Body of pancreas (tissue), 4 donors: ENCODE data around the gene WDR77. TPM values are rescaled to one million over a fixed set of nuclear protein-coding genes. Genes with fewer than 3 reads are reported as not detected.

Experiments used
- ATAC-seq: fragments of 150-250 bp; one replicate; pipeline ENCODE4 v1.9.1; 2016
- DNase-seq, 4 donors: peaks; one replicate each; pipeline ENCODE4 v3.0.0-alpha.2; 2019
- H3K27ac ChIP-seq, 4 donors: fragments of 200-600 bp; sonication (generic); 1 replicate in 3 of 4; 2 replicates in 1 of 4; pipeline versions ENCODE4 v1.5.1 to v1.6.1; 2016 to 2019; ENCODE audit warnings: mild to moderate bottlenecking in 1 of 4, mixed read lengths in 1 of 4, moderate library complexity in 1 of 4
- H3K27me3 ChIP-seq, 2 donors: fragments of 200-600 bp; sonication (generic); one replicate each; pipeline ENCODE4 v1.6.0; 2016; ENCODE audit warnings: mild to moderate bottlenecking in 1 of 2
- H3K36me3 ChIP-seq, 2 donors: fragments of 200-600 bp; sonication (generic); replicated peaks in 1 of 2; 2 replicates each; pipeline ENCODE4 v1.5.1; 2016; ENCODE audit warnings: low read depth in 2 of 2; ENCODE audit not compliant: insufficient read depth in 1 of 2
- H3K4me1 ChIP-seq: fragments of 200-600 bp; sonication (generic); one replicate; pipeline ENCODE4 v1.6.0; 2016
- H3K4me3 ChIP-seq, 2 donors: fragments of 200-600 bp; sonication (generic); 1 replicate in 1 of 2; 2 replicates in 1 of 2; pipeline ENCODE4 v1.5.1; 2016 to 2019
- H3K9me3 ChIP-seq, 3 donors: fragments of 200-600 bp; sonication (generic); 1 replicate in 2 of 3; 2 replicates in 1 of 3; pipeline ENCODE4 v1.5.1; 2016
- CTCF ChIP-seq, 7 experiments: fragments of 450-650 bp in 4 of 7; fragments of 200-600 bp in 3 of 7; sonication (generic) in 3 of 7; IDR thresholded peaks; one replicate each; pipeline ENCODE4 v1.5.1; 2016 to 2019; ENCODE audit warnings: antibody characterized with exemption in 7 of 7
- POLR2A ChIP-seq, 3 donors: fragments of 450-650 bp; IDR thresholded peaks; one replicate each; pipeline ENCODE4 v1.6.1; 2016; ENCODE audit warnings: antibody characterized with exemption in 3 of 3, mild to moderate bottlenecking in 2 of 3
- WGBS, 2 donors: methylation state at CpG; one replicate each; pipeline ENCODE4 v1.1.5; 2017; 5-methylcytosine and 5-hydroxymethylcytosine counted together
- intact Hi-C: fragments of 100-400 bp; cut with DNase I; formaldehyde crosslinking; loops from one replicate; pipeline ENCODE4 v1.15.1; 2023
- total RNA-seq, 2 donors: library from RNA; depleted of rRNA; stranded (reverse); fragments of >200 nt; gene quantifications; one replicate each; pipeline ENCODE4 v1.1.0, GENCODE V29; 2016

Gene WDR77
- total RNA-seq, 2 donors from 2014 or later: 14.8 to 18.2 TPM

GRCh38 chr1:111474106-111474505, 25.1 kb upstream of the WDR77 start:
- no peaks in the 10 kb centered on the region for H3K27me3 ChIP-seq
- DNase-seq (no peak), ATAC-seq (no peak)
- no peaks in the 10 kb centered on the region for H3K4me1 ChIP-seq
- H3K9me3 ChIP-seq: no peaks in the 10 kb centered on the region
- H3K4me3 ChIP-seq: no peak overlapping the region
- H3K36me3 ChIP-seq: no peaks in the 10 kb centered on the region
- intact Hi-C loops: no loop called here
- TF ChIP-seq POLR2A (IDR thresholded peaks at IDR 0.05): peak in 1 of 3 donors; percentile 2
- TF ChIP-seq CTCF (IDR thresholded peaks at IDR 0.05): no peak
- peak overlapping the region in 2 of 4 donors; percentile 3 to 57 for H3K27ac ChIP-seq
- 61 to 85% methylated on average over 5 of the region's 5 CpGs for WGBS, 2 donors

GRCh38 chr1:111471538-111471937, 22.5 kb upstream of the WDR77 start:
- H3K4me1 ChIP-seq: peaks cover 8% of the 10 kb centered on the region
- peak overlapping the region in 1 of 4 donors; percentile 21 for H3K27ac ChIP-seq
- H3K36me3 ChIP-seq: no peaks in the 10 kb centered on the region

GRCh38 chr1:111471012-111471411, 22.0 kb upstream of the WDR77 start:
- peak overlapping the region in 2 of 4 donors; percentile 3 to 63 for H3K27ac ChIP-seq
- peak in 3 of 4 donors; percentile 20 to 76 (median 30) for DNase-seq
- no peaks in the 10 kb centered on the region for H3K36me3 ChIP-seq

More at GRCh38 chr1:111471538-111471937, 22.5 kb upstream of the WDR77 start:
- intact Hi-C loops: no loop called here
- ATAC-seq (no peak), DNase-seq (no peak)
- Histone ChIP-seq H3K4me3 (no peak overlapping the region), H3K9me3 (no peaks in the 10 kb centered on the region), H3K27me3 (no peaks in the 10 kb centered on the region)
- WGBS, 2 donors: 87 to 97% methylated on average over 3 of the region's 3 CpGs
- no peak for TF ChIP-seq CTCF (IDR thresholded peaks at IDR 0.05)
- no peak for TF ChIP-seq POLR2A (IDR thresholded peaks at IDR 0.05)

GRCh38 chr1:111470596-111470995, 21.5 kb upstream of the WDR77 start:
- Histone ChIP-seq H3K9me3 (no peaks in the 10 kb centered on the region), H3K27ac (peak overlapping the region in 2 of 4 donors; percentile 3 to 63), H3K36me3 (no peaks in the 10 kb centered on the region), H3K27me3 (no peaks in the 10 kb centered on the region), H3K4me1 (peaks cover 8% of the 10 kb centered on the region), H3K4me3 (no peak overlapping the region)
- TF ChIP-seq CTCF (IDR thresholded peaks at IDR 0.05) (no peak), POLR2A (IDR thresholded peaks at IDR 0.05) (no peak)
- intact Hi-C loops: no loop called here
- DNase-seq (no peak), ATAC-seq (no peak)
- 89 to 98% methylated on average over 5 of the region's 5 CpGs for WGBS, 2 donors

More at GRCh38 chr1:111471012-111471411, 22.0 kb upstream of the WDR77 start:
- no peaks in the 10 kb centered on the region for H3K27me3 ChIP-seq
- TF ChIP-seq POLR2A (IDR thresholded peaks at IDR 0.05) (peak in 1 of 3 donors; percentile 38), CTCF (IDR thresholded peaks at IDR 0.05) (no peak)
- H3K9me3 ChIP-seq: no peaks in the 10 kb centered on the region
- peaks cover 8% of the 10 kb centered on the region for H3K4me1 ChIP-seq
- intact Hi-C loops: no loop called here
- H3K4me3 ChIP-seq: no peak overlapping the region
- WGBS, 2 donors: 60 to 64% methylated on average over 3 of the region's 3 CpGs
- no peak for ATAC-seq

- H3K9me3 ChIP-seq: no peaks in the 10 kb centered on the region
- H3K4me3 ChIP-seq: no peak overlapping the region
- H3K4me1 ChIP-seq: peaks cover 8% of the 10 kb centered on the region
- TF ChIP-seq POLR2A (IDR thresholded peaks at IDR 0.05): no peak
- no peak for TF ChIP-seq CTCF (IDR thresholded peaks at IDR 0.05)
- no peaks in the 10 kb centered on the region for H3K36me3 ChIP-seq
- H3K27ac ChIP-seq: no peak overlapping the region
- intact Hi-C loops: no loop called here
- ATAC-seq (no peak), DNase-seq (no peak)
- H3K27me3 ChIP-seq: no peaks in the 10 kb centered on the region
Observed at GRCh38 chr1:111469539-111469938, 20.5 kb upstream of the WDR77 start.
